Heart left ventricle (tissue), 13 donors: ENCODE data around the gene PLCH1.

Experiments
- CTCF ChIP-seq, 12 donors: fragments of 200-600 bp; sonication (generic) in 4 of 12; IDR thresholded peaks; one replicate each; pipeline versions ENCODE4 v1.5.0 to v1.8.0; 2018 to 2022; ENCODE audit warnings: antibody characterized with exemption in 12 of 12, mild to moderate bottlenecking in 5 of 12
- POLR2A ChIP-seq, 2 donors: fragments of 450-650 bp; IDR thresholded peaks; one replicate each; pipeline ENCODE4 v1.6.1; 2017; ENCODE audit warnings: antibody characterized with exemption in 2 of 2, mild to moderate bottlenecking in 2 of 2, moderate library complexity in 2 of 2
- donor health status: ischemic (EF 13 %, LVEDD 7.1; RV severe dilation, severe dysfunction).
- donor health status: DM: no; HTN: yes; CAD: no.
- donor health status: DM: no; HTN: no; CAD: no.
- donor health status: ischemic (EF 25% LVEDD 6.9; RV normal size, moderate dysfunction).
- donor health status: ischemic (EF 25% LVEDD 5.7; RV mildly dilated, moderate dysfunction).
- donor health status: ischemic (EF 35%, LVEDD 5.7; RV mildly dilated, moderate dysfunction).
- donor health status: nonischemic (EF 11% LVEDD 7.7; RV severe dilation, severe dysfunction).
- donor health status: DM: yes; HTN: yes; CAD: no.
- donor health status: PGD.
- donor health status: ischemic (EF 29% LVEDD 5.4; RV normal size, mild dysfunction).
- donor health status: nonischemic (EF 23%, LVEDD 6.1; RV moderate dilation, normal function).

- no peak for TF ChIP-seq CTCF (IDR thresholded peaks at IDR 0.05)
- TF ChIP-seq POLR2A (IDR thresholded peaks at IDR 0.05): no peak
Observed at GRCh38 chr3:155704771-155705559, 39.9 kb downstream of the PLCH1 start.
